NAMALWA (cell line): ENCODE data around the gene CLCF1.
A peak's percentile ranks its signal among the peaks of the same experiment; 100 is the strongest.

ENCODE experiments used
- DNase-seq: peaks from one replicate; pipeline ENCODE4 v3.0.0-alpha.2; 2015; ENCODE audit warnings: low spot score

CLCF1 gene

DNA sequence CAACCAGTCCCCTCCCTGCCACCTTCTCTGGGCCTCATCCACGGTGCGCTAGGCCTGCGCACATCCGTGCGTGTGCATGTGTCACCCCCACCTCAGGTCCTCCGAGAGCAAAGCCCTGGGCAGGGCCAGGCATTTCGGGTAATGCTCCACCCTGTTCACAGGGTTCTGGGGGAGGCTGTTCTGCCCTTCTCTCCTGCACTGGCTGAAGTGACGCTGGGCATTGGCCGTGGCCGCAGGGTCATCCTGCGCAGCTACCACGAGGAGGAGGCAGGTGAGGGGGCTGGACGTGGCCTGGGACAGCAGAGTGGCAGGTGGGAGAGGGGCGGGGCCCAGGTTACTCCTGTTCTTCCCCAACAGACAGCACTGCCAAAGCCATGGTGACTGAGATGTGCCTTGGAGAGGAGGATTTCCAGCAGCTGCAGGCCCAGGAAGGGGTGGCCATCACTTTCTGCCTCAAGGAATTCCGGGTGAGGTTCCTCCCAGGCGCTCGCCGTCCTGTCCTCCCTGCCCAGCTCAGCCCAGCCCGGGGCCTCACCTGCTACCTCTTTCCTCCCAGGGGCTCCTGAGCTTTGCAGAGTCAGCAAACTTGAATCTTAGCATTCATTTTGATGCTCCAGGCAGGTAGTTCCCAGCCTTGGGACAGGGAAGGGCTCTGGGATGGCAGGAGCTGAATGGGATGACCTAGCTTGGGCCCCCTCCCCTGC, 22.3 kb upstream of the CLCF1 start:
- no peak for DNase-seq

GRCh38 chr11:67393990-67394389, 20.6 kb upstream of the CLCF1 start:
- DNase-seq, result no peak

DNA sequence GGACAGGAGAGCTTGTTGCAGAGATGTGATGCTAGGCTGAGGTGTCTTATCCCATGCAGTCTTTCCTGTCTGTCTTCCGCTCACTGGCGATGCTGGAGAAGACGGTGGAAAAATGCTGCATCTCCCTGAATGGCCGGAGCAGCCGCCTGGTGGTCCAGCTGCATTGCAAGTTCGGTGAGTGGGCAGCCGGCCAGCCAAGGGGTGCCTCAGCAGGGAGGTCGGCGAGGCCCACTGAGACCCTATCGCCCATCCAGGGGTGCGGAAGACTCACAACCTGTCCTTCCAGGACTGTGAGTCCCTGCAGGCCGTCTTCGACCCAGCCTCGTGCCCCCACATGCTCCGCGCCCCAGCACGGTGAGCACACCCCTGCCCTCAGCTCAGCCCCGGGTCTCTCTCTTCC, 20.0 kb upstream of the CLCF1 start:
- no peak for DNase-seq

DNA sequence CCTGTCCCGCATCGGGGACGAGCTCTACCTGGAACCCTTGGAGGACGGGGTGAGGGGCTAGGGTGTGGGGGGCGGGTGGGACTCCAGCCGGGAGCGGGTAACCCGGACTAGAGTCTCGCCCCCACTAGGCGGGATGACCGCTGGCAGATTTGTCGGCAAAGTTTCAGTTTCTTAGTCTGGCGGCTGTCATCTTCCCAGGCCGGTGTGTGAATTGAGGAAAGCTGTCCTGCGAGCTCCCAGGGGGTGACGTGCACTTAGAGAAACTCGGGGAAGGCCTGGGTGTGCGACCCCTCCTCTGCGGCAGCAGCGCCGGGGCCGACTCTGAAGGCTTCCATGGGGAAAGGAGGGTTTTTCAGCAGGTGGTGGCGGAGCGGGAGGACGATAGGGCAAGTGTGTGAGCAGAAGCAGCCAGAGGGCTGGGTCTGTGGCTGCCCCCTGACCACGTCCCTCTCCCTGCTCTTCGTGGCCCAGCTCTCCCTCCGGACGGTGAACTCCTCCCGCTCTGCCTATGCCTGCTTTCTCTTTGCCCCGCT, 18.9 kb upstream of the CLCF1 start:
- DNase-seq, result no peak

- peak; percentile 97 for DNase-seq
These were observed 18.1 kb upstream of the CLCF1 start, which contains the start of gene RAD9A for GRCh38 chr11:67391304-67392182. Gene RAD9A, plus strand, starts transcription at chr11:67391986. Its CDS starts 59 bp downstream, at chr11:67392045.

DNA sequence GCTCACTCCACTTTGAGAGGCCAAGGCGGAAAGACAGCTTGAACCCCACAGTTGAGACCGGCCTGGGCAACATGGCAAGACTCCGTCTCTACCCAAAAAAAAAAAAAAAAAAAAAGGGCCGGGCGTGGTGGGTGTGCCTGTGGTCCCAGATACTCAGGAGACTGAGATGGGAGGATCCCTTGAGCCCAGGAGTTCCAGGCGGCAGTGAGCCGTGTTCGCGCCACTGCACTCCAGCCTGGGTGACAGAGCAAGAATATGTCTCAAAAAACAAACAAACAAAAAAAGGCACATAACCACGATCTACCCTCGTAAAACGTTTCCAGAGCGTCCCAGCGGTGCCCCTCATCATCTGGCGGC, 17.5 kb upstream of the CLCF1 start:
- DNase-seq, result no peak

- peak; percentile 66 for DNase-seq
These were observed 16.1 kb upstream of the CLCF1 start for GRCh38 chr11:67389477-67389876.

GRCh38 chr11:67387518-67387917, 14.1 kb upstream of the CLCF1 start:
- no peak for DNase-seq

DNA sequence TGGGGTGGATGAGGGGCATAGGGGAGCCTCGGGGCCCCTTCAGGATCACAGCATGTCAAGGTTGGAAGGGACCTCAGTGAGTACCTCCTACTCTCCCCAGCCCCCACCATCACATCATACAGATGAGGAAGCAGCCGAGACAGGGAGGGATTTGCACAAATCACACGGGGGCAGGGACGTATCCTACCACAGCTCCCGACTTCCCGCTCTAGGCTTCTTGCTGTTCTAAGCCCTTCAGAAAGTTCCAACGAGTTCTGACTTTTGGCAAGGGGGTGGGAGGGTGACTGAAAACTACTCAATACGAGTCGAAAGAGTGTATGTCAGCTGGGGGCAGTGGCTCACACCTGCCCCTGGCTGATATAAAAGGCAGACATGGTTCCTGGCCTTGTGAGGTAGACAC, 13.7 kb upstream of the CLCF1 start:
- DNase-seq, result no peak

DNA sequence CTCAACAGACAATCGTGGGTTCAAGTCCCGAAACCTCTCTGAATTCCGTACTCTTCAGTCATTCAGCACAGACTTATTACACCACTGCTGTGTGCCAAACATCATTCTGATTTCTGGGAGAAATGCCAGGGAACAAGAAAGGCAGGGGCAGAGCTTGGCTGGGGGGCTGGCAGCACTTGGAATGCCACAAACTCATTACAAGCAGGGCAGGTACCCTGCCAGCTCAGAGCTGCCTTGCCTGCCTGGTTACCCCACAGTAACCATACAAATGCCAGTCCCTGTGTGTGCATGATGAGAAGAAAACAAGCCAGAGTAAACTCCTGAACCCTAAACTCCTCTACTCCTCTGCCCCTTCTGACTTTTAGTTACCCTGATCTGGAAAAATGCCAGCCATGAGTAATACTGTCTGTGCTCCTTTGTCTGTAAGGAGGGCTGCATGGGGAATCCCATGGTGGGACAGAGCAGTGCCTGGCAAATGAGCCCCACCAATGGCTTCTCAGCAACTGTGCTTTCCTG, 11.5 kb upstream of the CLCF1 start:
- no peak for DNase-seq

GRCh38 chr11:67382276-67383136, 9.1 kb upstream of the CLCF1 start:
- DNase-seq, result peak; percentile 88

GRCh38 chr11:67381244-67381972, 8.0 kb upstream of the CLCF1 start:
- DNase-seq, result peak; percentile 80

GRCh38 chr11:67379061-67380058, 6.0 kb upstream of the CLCF1 start:
- no peak for DNase-seq

DNA sequence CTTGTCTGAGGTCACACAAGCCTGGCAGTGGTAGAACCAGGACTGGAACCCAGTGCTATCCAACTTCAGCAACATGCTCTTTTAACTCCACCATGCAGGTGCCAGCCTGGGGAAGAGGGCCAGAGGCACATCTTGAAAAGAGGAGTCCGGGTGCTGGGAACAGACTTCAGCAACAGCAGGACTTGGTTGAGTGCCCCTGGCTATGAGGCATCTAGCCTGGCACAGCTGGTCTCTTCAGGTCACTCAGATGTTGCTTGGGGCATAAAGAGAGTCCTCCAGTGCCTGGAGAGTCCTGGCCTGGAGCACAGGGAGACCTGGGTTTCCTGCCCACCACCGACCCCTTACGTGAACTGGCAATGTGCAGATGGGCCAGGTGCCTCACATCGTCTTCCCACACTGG, 5.1 kb upstream of the CLCF1 start:
- no peak for DNase-seq

- no peak for DNase-seq
These were observed 3.7 kb upstream of the CLCF1 start for GRCh38 chr11:67376873-67377808.

- DNase-seq, result no peak
These were observed 2.8 kb upstream of the CLCF1 start for GRCh38 chr11:67376063-67376820.

DNA sequence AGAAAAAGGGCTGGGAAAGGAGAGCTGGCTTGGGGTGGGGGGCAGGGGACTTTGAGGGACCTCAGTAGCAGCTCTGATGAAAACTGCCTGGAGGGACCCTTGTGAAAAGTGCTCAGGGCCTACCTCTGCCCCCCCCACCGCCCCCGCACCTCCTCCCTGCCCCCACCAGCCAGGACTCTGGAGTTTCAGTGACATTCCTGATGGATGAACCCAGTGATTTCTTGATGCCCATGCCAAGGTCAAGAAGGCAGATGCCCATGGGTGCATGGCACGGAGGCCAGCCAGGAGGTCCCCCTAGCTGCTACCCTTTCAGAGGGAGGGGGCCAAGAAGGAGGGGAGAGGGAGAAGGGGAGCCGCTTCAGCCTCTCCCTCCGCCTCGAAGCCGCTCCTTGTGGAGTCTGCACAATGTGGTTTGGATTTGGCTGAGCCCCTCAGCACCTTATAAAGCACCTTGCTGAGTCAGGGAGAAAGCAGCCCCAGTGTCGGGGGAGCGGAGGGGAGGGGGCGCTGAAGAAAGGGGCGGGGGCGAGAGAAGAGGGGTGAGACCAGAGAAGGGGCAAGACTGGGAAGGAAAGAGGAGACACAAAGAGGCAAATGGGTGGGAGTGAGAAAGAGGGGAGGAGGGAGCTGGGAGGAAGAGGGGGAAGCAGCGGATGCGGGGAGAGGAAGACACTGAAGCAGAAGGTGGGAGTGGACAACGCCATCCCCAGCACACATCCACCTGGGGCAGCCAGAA, 2.1 kb upstream of the CLCF1 start:
- DNase-seq, result no peak
